ENCODE results near the gene UBN1.

GRCh38 chr16:4873091-4873490, 25.8 kb downstream of the UBN1 start:
- no peak for TF ChIP-seq CTCF (IDR thresholded peaks at IDR 0.05)
- TF ChIP-seq POLR2A (IDR thresholded peaks at IDR 0.05), result no peak

Measured in esophagus squamous epithelium (tissue), 4 donors.